ENCODE measurements around the gene BTC. TPM values are rescaled to one million over a fixed set of nuclear protein-coding genes. Genes with fewer than 3 reads are reported as not detected.

The BTC gene
- 0.69 to 1.2 TPM (median 1.2 TPM) in 5 replicates for total RNA-seq (2022; extraction: Qiagen RNA extraction; ENCODE audit: low read depth)

GRCh38 chr4:74794382-74795010 lies at the start of gene BTC:
BTC (minus strand) TSS chr4:74794523; CDS start chr4:74794325, 198 bp downstream.

Other genes starting within 250 kb of the BTC start
- 0.40 to 0.69 TPM (median 0.63 TPM) in 5 replicates for gene PARM1, start 138.6 kb upstream of the BTC start, total RNA-seq (2022; extraction: Qiagen RNA extraction; ENCODE audit: low read depth)